DND-41 (cell line): Measurements from ENCODE around the gene MYG1.

Source experiments
- ATAC-seq: fragments of 200-7000 bp; cut with Tn5 transposase; 3 replicates; pipeline ENCODE4 v1.9.1; 2021; ENCODE audit warnings: low read depth; ENCODE audit not compliant: insufficient read depth
- DNase-seq: peaks from one replicate; pipeline ENCODE4 v3.0.0-alpha.2; 2020
- H2AFZ ChIP-seq: 2 replicates; pipeline ENCODE4 v1.6.0; 2012; ENCODE audit warnings: low read depth, low read length
- H3K27ac ChIP-seq: 2 replicates; pipeline ENCODE4 v1.5.1; 2012; ENCODE audit warnings: low read length, inconsistent platforms
- H3K27me3 ChIP-seq: fragments of 200-600 bp; sonication (generic); 2 replicates; pipeline ENCODE4 v1.6.0; 2012; ENCODE audit warnings: low read length, mild to moderate bottlenecking, inconsistent platforms; ENCODE audit not compliant: insufficient read depth, poor library complexity
- H3K36me3 ChIP-seq: 2 replicates; pipeline ENCODE4 v1.5.1; 2012; ENCODE audit warnings: low read length, inconsistent platforms; ENCODE audit not compliant: insufficient read depth
- H3K4me1 ChIP-seq: 2 replicates; pipeline ENCODE4 v1.5.1; 2012; ENCODE audit warnings: mild to moderate bottlenecking, low read length; ENCODE audit not compliant: insufficient read depth
- H3K4me2 ChIP-seq: 2 replicates; pipeline ENCODE4 v1.6.0; 2012; ENCODE audit warnings: mild to moderate bottlenecking, moderate library complexity, low read length, inconsistent platforms; ENCODE audit not compliant: insufficient read depth
- H3K4me3 ChIP-seq, 2 experiments: fragments of 200-600 bp in 1 of 2; shearing (Covaris generic) in 1 of 2; 2 replicates each; pipeline ENCODE4 v1.5.1; 2012 to 2016; ENCODE audit warnings: inconsistent platforms in 2 of 2, low read length in 2 of 2, mild to moderate bottlenecking in 2 of 2, low read depth in 1 of 2, moderate library complexity in 1 of 2
- H3K79me2 ChIP-seq: 2 replicates; pipeline ENCODE4 v1.6.0; 2012; ENCODE audit warnings: low read length, inconsistent platforms; ENCODE audit not compliant: insufficient read depth
- H3K9ac ChIP-seq: 2 replicates; pipeline ENCODE4 v1.6.0; 2012; ENCODE audit warnings: low read depth, mild to moderate bottlenecking, inconsistent platforms, low read length, moderate library complexity
- H3K9me3 ChIP-seq: 2 replicates; pipeline ENCODE4 v1.5.1; 2012; ENCODE audit warnings: low read length, moderate library complexity, mild to moderate bottlenecking, inconsistent platforms; ENCODE audit not compliant: insufficient read depth, severe bottlenecking
- H4K20me1 ChIP-seq: 2 replicates; pipeline ENCODE4 v1.6.0; 2012; ENCODE audit warnings: low read length; ENCODE audit not compliant: insufficient read depth
- CTCF ChIP-seq: IDR thresholded peaks from 2 replicates; pipeline ENCODE4 v1.5.1; 2012; ENCODE audit warnings: borderline replicate concordance, low read length, moderate library complexity, mild to moderate bottlenecking; ENCODE audit not compliant: poor library complexity, severe bottlenecking; ENCODE audit errors: extremely low read depth
- EZH2 ChIP-seq: IDR thresholded peaks from 3 replicates; pipeline ENCODE4 v1.6.1; 2012; ENCODE audit warnings: borderline replicate concordance, low read depth, mild to moderate bottlenecking, moderate library complexity, low read length, inconsistent platforms; ENCODE audit not compliant: severe bottlenecking

MYG1 gene

GRCh38 chr12:53258541-53259539 is 40.7 kb upstream of the MYG1 start:
- H3K4me2 ChIP-seq, result no peak overlapping the region
- no peak overlapping the region for H3K27ac ChIP-seq
- H3K4me1 ChIP-seq, result peaks cover 4% of the 10 kb centered on the region
- DNase-seq (no peak), ATAC-seq (no peak)
- H3K36me3 ChIP-seq, result peaks cover 13% of the 10 kb centered on the region
- peaks cover 4% of the 10 kb centered on the region for H3K79me2 ChIP-seq
- H4K20me1 ChIP-seq, result 0 out of 2 replicates have a peak, but pooled peaks cover 3% of the 10 kb centered on the region
- no peaks in the 10 kb centered on the region for H3K27me3 ChIP-seq
- no peak overlapping the region for H3K9ac ChIP-seq
- no peak overlapping the region for H3K4me3 ChIP-seq
- H3K9me3 ChIP-seq, result no peaks in the 10 kb centered on the region
- no peak overlapping the region for H2AFZ ChIP-seq
- no peak for TF ChIP-seq CTCF
- TF ChIP-seq EZH2, result no peak

- Histone ChIP-seq H4K20me1 (0 out of 2 replicates have a peak, but pooled peaks cover 3% of the 10 kb centered on the region), H3K4me2 (no peak overlapping the region), H3K79me2 (no peaks in the 10 kb centered on the region), H3K36me3 (peaks cover 5% of the 10 kb centered on the region; the same call in 1 of the 2 replicates), H3K27ac (no peak overlapping the region), H3K9me3 (no peaks in the 10 kb centered on the region), H3K4me1 (no peaks in the 10 kb centered on the region), H3K27me3 (no peaks in the 10 kb centered on the region), H2AFZ (no peak overlapping the region), H3K4me3 (no peak overlapping the region), H3K9ac (no peak overlapping the region)
- TF ChIP-seq CTCF, result no peak
- no peak for TF ChIP-seq EZH2
- no peak for ATAC-seq
- DNase-seq, result no peak
Measured at GRCh38 chr12:53259891-53260290, 39.6 kb upstream of the MYG1 start.

- Histone ChIP-seq H3K4me2 (no peak overlapping the region), H3K4me1 (peaks cover 32% of the 10 kb centered on the region), H2AFZ (no peak overlapping the region), H3K4me3 (no peak overlapping the region), H3K79me2 (peaks cover 27% of the 10 kb centered on the region), H3K36me3 (peaks cover 22% of the 10 kb centered on the region), H3K9ac (no peak overlapping the region), H3K27ac (no peak overlapping the region), H3K27me3 (no peaks in the 10 kb centered on the region), H3K9me3 (no peaks in the 10 kb centered on the region), H4K20me1 (peaks cover 13% of the 10 kb centered on the region; the same call in 1 of the 2 replicates)
- ATAC-seq (no peak), DNase-seq (no peak)
- TF ChIP-seq EZH2, result no peak
- TF ChIP-seq CTCF, result no peak
Measured at GRCh38 chr12:53265783-53266182, 33.7 kb upstream of the MYG1 start.
